Neuronal stem cell (in vitro differentiated cells): ENCODE measurements around the gene GPATCH4.

Experiments
- DNase-seq: peaks from one replicate; pipeline ENCODE4 v3.0.0-alpha.2; 2013; ENCODE audit warnings: low spot score
- H2AFZ ChIP-seq: one replicate; pipeline ENCODE4 v1.6.1; 2013; ENCODE audit warnings: mild to moderate bottlenecking, low read length, inconsistent platforms
- H2AK5ac ChIP-seq: 2 replicates; pipeline ENCODE4 v1.6.1; 2013; ENCODE audit warnings: low read depth, mild to moderate bottlenecking, inconsistent platforms, low read length, moderate library complexity, mixed read lengths
- H2BK120ac ChIP-seq: 2 replicates; pipeline ENCODE4 v1.6.1; 2013; ENCODE audit warnings: low read depth, mild to moderate bottlenecking, inconsistent platforms, low read length, moderate library complexity, mixed read lengths
- H2BK12ac ChIP-seq: one replicate; pipeline ENCODE4 v1.6.1; 2013; ENCODE audit warnings: low read length, inconsistent platforms
- H2BK15ac ChIP-seq: 2 replicates; pipeline ENCODE4 v1.6.1; 2013; ENCODE audit warnings: mild to moderate bottlenecking, low read length, inconsistent platforms, mixed read lengths
- H2BK5ac ChIP-seq: one replicate; pipeline ENCODE4 v1.6.1; 2013; ENCODE audit warnings: inconsistent platforms, mild to moderate bottlenecking, low read length, moderate library complexity
- H3K14ac ChIP-seq: one replicate; pipeline ENCODE4 v1.6.1; 2013; ENCODE audit warnings: low read length, inconsistent platforms
- H3K18ac ChIP-seq: 2 replicates; pipeline ENCODE4 v1.6.1; 2013; ENCODE audit warnings: low read length, inconsistent platforms
- H3K23ac ChIP-seq: 2 replicates; pipeline ENCODE4 v1.6.1; 2013; ENCODE audit warnings: low read depth, mild to moderate bottlenecking, mixed read lengths, low read length, inconsistent platforms; ENCODE audit not compliant: poor library complexity
- H3K27ac ChIP-seq: replicated peaks from 3 replicates; pipeline ENCODE4 v1.5.1; 2013; ENCODE audit warnings: low read length, inconsistent platforms
- H3K27me3 ChIP-seq, 3 experiments: 2 replicates each; pipeline ENCODE4 v1.6.1; 2013; ENCODE audit warnings: low read length in 3 of 3, mild to moderate bottlenecking in 2 of 3, inconsistent platforms in 1 of 3, low read depth in 1 of 3, mixed read lengths in 1 of 3, moderate library complexity in 1 of 3; ENCODE audit not compliant: control insufficient read depth in 3 of 3, insufficient read depth in 3 of 3
- H3K36me3 ChIP-seq, 2 donors: replicated peaks in 1 of 2; 2 replicates each; pipeline ENCODE4 v1.6.1; 2013; ENCODE audit warnings: low read length in 2 of 2; ENCODE audit not compliant: control insufficient read depth in 2 of 2, insufficient read depth in 2 of 2
- H3K4ac ChIP-seq: 2 replicates; pipeline ENCODE4 v1.6.1; 2013; ENCODE audit warnings: inconsistent platforms, mild to moderate bottlenecking, low read length, moderate library complexity
- H3K4me1 ChIP-seq, 2 donors: 1 replicate in 1 of 2; 2 replicates in 1 of 2; pipeline ENCODE4 v1.6.1; 2013; ENCODE audit warnings: low read length in 2 of 2, low read depth in 1 of 2; ENCODE audit not compliant: control insufficient read depth in 2 of 2, insufficient read depth in 1 of 2
- H3K4me2 ChIP-seq: one replicate; pipeline ENCODE4 v1.6.1; 2013; ENCODE audit warnings: mild to moderate bottlenecking, low read length, inconsistent platforms; ENCODE audit not compliant: insufficient read depth, poor library complexity, severe bottlenecking
- H3K4me3 ChIP-seq, 2 donors: 2 replicates each; pipeline ENCODE4 v1.5.1; 2013; ENCODE audit warnings: low read length in 2 of 2, mild to moderate bottlenecking in 2 of 2, inconsistent platforms in 1 of 2, moderate library complexity in 1 of 2
- H3K79me1 ChIP-seq: one replicate; pipeline ENCODE4 v1.6.1; 2013; ENCODE audit warnings: low read depth, mild to moderate bottlenecking, inconsistent platforms, low read length, moderate library complexity
- H3K9ac ChIP-seq: one replicate; pipeline ENCODE4 v1.6.1; 2013; ENCODE audit warnings: mild to moderate bottlenecking, low read depth, low read length, inconsistent platforms; ENCODE audit not compliant: poor library complexity
- H3K9me3 ChIP-seq, 2 donors: replicated peaks in 1 of 2; 2 replicates each; pipeline versions ENCODE3 to v1.6.1; 2013; ENCODE audit warnings: low read length in 2 of 2, mild to moderate bottlenecking in 2 of 2, inconsistent platforms in 1 of 2, low read depth in 1 of 2, mixed read lengths in 1 of 2, moderate library complexity in 1 of 2; ENCODE audit not compliant: control insufficient read depth in 2 of 2, insufficient read depth in 1 of 2
- H4K8ac ChIP-seq: one replicate; pipeline ENCODE4 v1.6.1; 2013; ENCODE audit warnings: low read depth, mild to moderate bottlenecking, inconsistent platforms, low read length, moderate library complexity
- H4K91ac ChIP-seq: one replicate; pipeline ENCODE4 v1.6.1; 2013; ENCODE audit warnings: low read length, low read depth, mild to moderate bottlenecking, inconsistent platforms; ENCODE audit not compliant: poor library complexity
- WGBS, 2 donors: extraction: QIAGEN DNeasy Blood & Tissue Kit; methylation state at CpG; one replicate each; pipeline ENCODE4 v1.1.7; 2013; ENCODE audit warnings: missing lambda C conversion rate in 2 of 2, mixed read lengths in 1 of 2; ENCODE audit not compliant: insufficient read length in 2 of 2, insufficient replicate concordance in 1 of 2; ENCODE audit errors: extremely low coverage in 2 of 2; 5-methylcytosine and 5-hydroxymethylcytosine counted together

Gene GPATCH4

DNA sequence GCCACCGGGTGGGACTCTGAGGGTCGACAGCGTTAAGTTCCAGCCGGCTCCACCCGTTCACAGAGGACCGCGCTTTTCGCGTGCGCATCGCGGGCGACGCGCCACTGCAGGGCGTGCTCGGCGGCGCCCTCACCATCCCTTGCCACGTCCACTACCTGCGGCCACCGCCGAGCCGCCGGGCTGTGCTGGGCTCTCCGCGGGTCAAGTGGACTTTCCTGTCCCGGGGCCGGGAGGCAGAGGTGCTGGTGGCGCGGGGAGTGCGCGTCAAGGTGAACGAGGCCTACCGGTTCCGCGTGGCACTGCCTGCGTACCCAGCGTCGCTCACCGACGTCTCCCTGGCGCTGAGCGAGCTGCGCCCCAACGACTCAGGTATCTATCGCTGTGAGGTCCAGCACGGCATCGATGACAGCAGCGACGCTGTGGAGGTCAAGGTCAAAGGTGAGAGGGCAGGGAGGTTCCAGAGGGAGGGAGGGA lies 45.5 kb upstream of the GPATCH4 start:
- H2BK15ac ChIP-seq, result no peak overlapping the region
- peaks cover 10 to 83% (median 13%) of the 10 kb centered on the region in 3 experiments for H3K27me3 ChIP-seq
- DNase-seq, result no peak
- H3K79me1 ChIP-seq, result no peaks in the 10 kb centered on the region
- no peak overlapping the region for H3K4ac ChIP-seq
- no peak overlapping the region for H3K4me2 ChIP-seq
- H3K27ac ChIP-seq, result no peak overlapping the region
- no peak overlapping the region for H4K8ac ChIP-seq
- H2AK5ac ChIP-seq, result no peak overlapping the region
- no peak overlapping the region for H3K14ac ChIP-seq
- no peak overlapping the region for H2AFZ ChIP-seq
- peak overlapping the region; percentile 26 for H3K9ac ChIP-seq
- peaks cover 5% of the 10 kb centered on the region in 2 donors for H3K4me1 ChIP-seq
- no peak overlapping the region for H2BK120ac ChIP-seq
- H3K18ac ChIP-seq, result peak overlapping the region; percentile 40
- no CpG with 5 or more reads among the region's 51 CpGs for WGBS, 2 donors
- no peak overlapping the region for H4K91ac ChIP-seq
- H3K9me3 ChIP-seq, result peaks cover 0 to 2% of the 10 kb centered on the region in 2 donors
- no peak overlapping the region for H2BK5ac ChIP-seq
- H2BK12ac ChIP-seq, result no peak overlapping the region
- no peak overlapping the region for H3K4me3 ChIP-seq
- peaks cover 0 to 15% of the 10 kb centered on the region in 2 donors for H3K36me3 ChIP-seq
- H3K23ac ChIP-seq, result peak overlapping the region; percentile 76

DNA sequence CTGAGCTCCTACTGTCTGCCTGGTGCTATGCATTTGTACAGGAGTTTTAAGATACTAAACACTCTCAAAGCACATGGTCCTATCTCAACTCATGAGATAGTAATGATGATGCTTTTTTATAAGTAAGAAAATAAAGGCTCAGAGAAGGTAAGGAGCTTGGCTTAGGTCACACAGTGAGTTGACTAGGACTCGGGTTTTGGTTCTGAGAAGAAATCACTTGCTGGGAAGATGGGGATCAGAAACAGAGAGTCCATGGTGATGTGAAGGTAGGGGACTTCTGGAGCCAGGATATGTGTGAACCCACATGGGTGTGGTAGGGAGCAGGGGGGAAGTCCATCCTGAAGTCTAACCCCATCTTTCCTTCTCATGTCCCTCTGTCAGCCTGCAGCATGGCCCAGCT lies 44.4 kb upstream of the GPATCH4 start:
- H3K27ac ChIP-seq, result no peak overlapping the region
- H4K91ac ChIP-seq, result no peak overlapping the region

GRCh38 chr1:156645056-156645455 lies 43.8 kb upstream of the GPATCH4 start:
- WGBS, 2 donors, result no CpG with 5 or more reads among the region's 3 CpGs

More for the DNA sequence above, 44.4 kb upstream of the GPATCH4 start:
- H3K27me3 ChIP-seq, result peaks cover 10 to 86% (median 18%) of the 10 kb centered on the region in 3 experiments
- no peak overlapping the region for H3K9ac ChIP-seq
- no peak overlapping the region for H2BK15ac ChIP-seq
- H2AFZ ChIP-seq, result no peak overlapping the region
- H3K4me1 ChIP-seq, result peaks cover 8 to 13% of the 10 kb centered on the region in 2 donors
- no peak overlapping the region for H2BK12ac ChIP-seq
- no peak overlapping the region for H3K4me2 ChIP-seq
- no CpG with 5 or more reads among the region's 1 CpG for WGBS, 2 donors
- no peak overlapping the region for H3K18ac ChIP-seq
- no peak overlapping the region for H4K8ac ChIP-seq
- peaks cover 0 to 2% of the 10 kb centered on the region in 2 donors for H3K9me3 ChIP-seq
- H3K14ac ChIP-seq, result no peak overlapping the region
- H3K4me3 ChIP-seq, result no peak overlapping the region
- no peak overlapping the region for H3K23ac ChIP-seq
- no peaks in the 10 kb centered on the region for H3K79me1 ChIP-seq
- DNase-seq, result no peak
- H2AK5ac ChIP-seq, result no peak overlapping the region
- peaks cover 0 to 15% of the 10 kb centered on the region in 2 donors for H3K36me3 ChIP-seq
- no peak overlapping the region for H2BK5ac ChIP-seq
- H2BK120ac ChIP-seq, result no peak overlapping the region
- H3K4ac ChIP-seq, result no peak overlapping the region

DNA sequence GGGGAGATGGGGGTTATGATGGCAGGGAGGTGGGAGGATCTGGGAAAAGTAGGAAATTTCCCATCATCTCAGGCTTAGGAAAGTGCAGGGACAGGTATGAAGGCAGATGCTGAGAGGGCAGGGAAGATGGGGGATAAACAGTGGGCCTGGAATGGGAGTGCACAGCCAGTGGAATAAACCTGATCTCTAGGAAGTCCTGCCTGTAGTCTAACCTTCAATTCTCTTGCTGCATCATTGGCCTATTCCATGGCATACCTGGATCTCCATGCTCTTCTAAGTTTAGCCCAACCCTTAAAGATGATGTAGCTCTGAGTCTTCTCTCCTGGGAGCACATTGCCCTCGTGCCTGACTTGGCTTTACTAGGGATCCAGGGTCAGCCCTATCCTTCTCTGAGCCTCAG lies 43.4 kb upstream of the GPATCH4 start:
- H3K4me1 ChIP-seq, result peaks cover 11 to 13% of the 10 kb centered on the region in 2 donors
- no peak overlapping the region for H3K18ac ChIP-seq
- H4K91ac ChIP-seq, result no peak overlapping the region
- H2BK15ac ChIP-seq, result no peak overlapping the region
- DNase-seq, result no peak
- no peak overlapping the region for H2AK5ac ChIP-seq
- no peak overlapping the region for H3K9ac ChIP-seq
- H3K27ac ChIP-seq, result no peak overlapping the region
- H2AFZ ChIP-seq, result no peak overlapping the region
- H3K36me3 ChIP-seq, result peaks cover 0 to 15% of the 10 kb centered on the region in 2 donors
- peaks cover 10 to 81% (median 18%) of the 10 kb centered on the region in 3 experiments for H3K27me3 ChIP-seq
- H3K9me3 ChIP-seq, result peaks cover 0 to 2% of the 10 kb centered on the region in 2 donors
- H4K8ac ChIP-seq, result no peak overlapping the region
- H3K4ac ChIP-seq, result no peak overlapping the region
- H3K79me1 ChIP-seq, result no peaks in the 10 kb centered on the region
- no peak overlapping the region for H3K4me3 ChIP-seq
- no peak overlapping the region for H2BK5ac ChIP-seq
- no peak overlapping the region for H3K14ac ChIP-seq
- H3K4me2 ChIP-seq, result no peak overlapping the region
- no peak overlapping the region for H2BK120ac ChIP-seq
- H3K23ac ChIP-seq, result no peak overlapping the region
- no CpG with 5 or more reads among the region's 1 CpG for WGBS, 2 donors
- no peak overlapping the region for H2BK12ac ChIP-seq

More at GRCh38 chr1:156645056-156645455, 43.8 kb upstream of the GPATCH4 start:
- Histone ChIP-seq H2AK5ac (no peak overlapping the region), H3K9ac (no peak overlapping the region), H4K91ac (no peak overlapping the region), H3K27ac (no peak overlapping the region), H3K4me2 (no peak overlapping the region), H2BK12ac (no peak overlapping the region), H2AFZ (no peak overlapping the region), H3K4ac (no peak overlapping the region), H3K36me3 (peaks cover 0 to 15% of the 10 kb centered on the region in 2 donors), H3K18ac (no peak overlapping the region), H3K14ac (no peak overlapping the region), H3K9me3 (peaks cover 0 to 2% of the 10 kb centered on the region in 2 donors), H2BK15ac (no peak overlapping the region), H2BK120ac (no peak overlapping the region), H3K4me1 (peaks cover 8 to 13% of the 10 kb centered on the region in 2 donors), H3K27me3 (peaks cover 10 to 81% (median 18%) of the 10 kb centered on the region in 3 experiments), H3K79me1 (no peaks in the 10 kb centered on the region), H4K8ac (no peak overlapping the region), H3K4me3 (no peak overlapping the region), H2BK5ac (no peak overlapping the region), H3K23ac (no peak overlapping the region)
- no peak for DNase-seq
